Measurements from ENCODE around the gene XPC.

GRCh38 chr3:14183015-14183577, 4.7 kb upstream of the XPC start:
- TF ChIP-seq CTCF (tag by site-specific recombination; IDR thresholded peaks at IDR 0.05) (no peak), ZNF311 (tag by site-specific recombination; IDR thresholded peaks at IDR 0.05; ENCODE audit: borderline replicate concordance) (no peak), ZFHX2 (tag by site-specific recombination; conservative IDR thresholded peaks at IDR 0.05) (no peak), ZNF501 (tag by site-specific recombination; IDR thresholded peaks at IDR 0.05) (no peak)

All from HEK293 (cell line).